LNCaP clone FGC (cell line): ENCODE data around the gene HRK.
"Not testable (repeated sequence)": the region's sequence is repeated elsewhere in the genome, so short reads cannot be mapped to it uniquely, and the experiment has no call there.

Experiments used
- DNase-seq: peaks from one replicate; pipeline ENCODE4 v3.0.0-alpha.2; 2011; ENCODE audit warnings: low read depth
- H3K4me3 ChIP-seq: 2 replicates; pipeline ENCODE4 v1.5.1; 2011; ENCODE audit warnings: mild to moderate bottlenecking, low read depth, low read length, control low read depth
- TF ChIP-seq, protein P1 (sequence below): IDR thresholded peaks from 2 replicates; pipeline ENCODE4 v1.5.1; 2012; ENCODE audit warnings: mild to moderate bottlenecking; ENCODE audit not compliant: control insufficient read depth, insufficient read depth; ENCODE audit errors: extremely low read depth

Gene HRK

DNA sequence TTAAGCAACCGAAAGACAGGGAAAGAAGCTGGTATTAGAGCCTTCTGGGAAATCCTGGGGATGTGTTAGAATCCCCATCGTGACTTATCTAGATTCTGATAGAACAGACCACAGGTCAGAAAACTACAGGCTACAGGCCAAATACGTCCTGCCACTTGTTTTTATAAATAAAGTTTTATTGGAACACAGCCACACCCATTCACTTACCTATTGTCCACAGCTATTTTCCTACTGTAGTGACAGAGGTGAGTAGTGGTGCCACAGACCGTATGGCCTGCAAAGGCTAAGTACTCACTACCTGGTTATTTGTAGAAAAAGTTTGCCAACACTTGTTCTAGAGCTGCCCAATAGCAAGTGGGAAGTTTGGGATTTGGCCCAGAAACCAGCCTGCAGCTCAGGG, 53.8 kb downstream of the HRK start:
- TF ChIP-seq, protein P1, sequence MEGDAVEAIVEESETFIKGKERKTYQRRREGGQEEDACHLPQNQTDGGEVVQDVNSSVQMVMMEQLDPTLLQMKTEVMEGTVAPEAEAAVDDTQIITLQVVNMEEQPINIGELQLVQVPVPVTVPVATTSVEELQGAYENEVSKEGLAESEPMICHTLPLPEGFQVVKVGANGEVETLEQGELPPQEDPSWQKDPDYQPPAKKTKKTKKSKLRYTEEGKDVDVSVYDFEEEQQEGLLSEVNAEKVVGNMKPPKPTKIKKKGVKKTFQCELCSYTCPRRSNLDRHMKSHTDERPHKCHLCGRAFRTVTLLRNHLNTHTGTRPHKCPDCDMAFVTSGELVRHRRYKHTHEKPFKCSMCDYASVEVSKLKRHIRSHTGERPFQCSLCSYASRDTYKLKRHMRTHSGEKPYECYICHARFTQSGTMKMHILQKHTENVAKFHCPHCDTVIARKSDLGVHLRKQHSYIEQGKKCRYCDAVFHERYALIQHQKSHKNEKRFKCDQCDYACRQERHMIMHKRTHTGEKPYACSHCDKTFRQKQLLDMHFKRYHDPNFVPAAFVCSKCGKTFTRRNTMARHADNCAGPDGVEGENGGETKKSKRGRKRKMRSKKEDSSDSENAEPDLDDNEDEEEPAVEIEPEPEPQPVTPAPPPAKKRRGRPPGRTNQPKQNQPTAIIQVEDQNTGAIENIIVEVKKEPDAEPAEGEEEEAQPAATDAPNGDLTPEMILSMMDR = no peak
- H3K4me3 ChIP-seq = no peak overlapping the region
- no peak for DNase-seq

DNA sequence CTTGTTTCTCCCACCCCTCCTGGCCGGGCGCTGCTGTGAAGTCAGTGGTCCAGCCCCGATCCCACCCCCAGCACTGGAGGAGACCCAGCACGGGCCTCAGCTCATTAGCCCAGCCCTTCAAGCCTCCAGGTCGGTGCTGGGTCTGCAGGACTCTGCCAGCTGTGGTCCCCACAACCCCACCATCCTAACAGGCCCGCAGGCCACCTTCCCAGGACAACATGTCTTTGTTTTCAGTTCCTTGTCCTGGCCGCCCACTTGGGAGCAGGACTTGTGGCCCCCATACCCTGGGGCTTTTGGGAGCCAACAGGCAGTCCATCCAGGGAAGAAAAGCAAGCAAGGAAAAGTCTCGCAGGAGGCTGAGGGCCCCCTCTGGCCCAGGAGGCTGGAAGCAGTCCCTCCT, 60.0 kb downstream of the HRK start:
- no peak overlapping the region for H3K4me3 ChIP-seq
- DNase-seq = no peak
- TF ChIP-seq, protein P1 = no peak

DNA sequence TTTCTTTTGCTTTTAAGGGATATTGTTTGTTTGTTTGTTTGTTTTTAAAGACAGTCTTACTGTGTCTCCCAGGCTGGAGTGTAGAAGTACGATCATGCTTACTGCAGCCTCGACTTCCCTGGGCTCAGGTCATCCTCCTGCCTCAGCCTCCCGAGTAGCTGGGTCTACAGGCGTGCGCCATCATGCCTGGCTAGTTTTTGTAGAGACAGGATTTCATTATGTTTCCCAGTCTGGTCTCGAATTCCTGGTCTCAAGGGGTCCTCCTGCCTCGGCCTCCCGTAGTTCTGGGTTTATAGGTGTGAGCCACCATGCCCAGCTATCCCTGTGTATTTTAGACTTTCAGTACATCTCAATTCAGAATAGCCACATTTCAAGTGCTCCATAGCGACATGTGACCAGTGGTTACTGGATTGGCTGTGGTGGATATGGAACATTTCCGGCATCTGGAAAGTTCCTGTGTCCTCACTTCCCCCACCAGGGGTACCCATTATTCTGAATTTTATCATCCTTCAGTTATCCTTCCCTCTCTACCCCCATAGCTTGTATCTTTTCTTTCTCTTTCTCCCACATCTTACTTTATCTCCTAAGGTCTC, 61.1 kb downstream of the HRK start:
- peak overlapping the region; percentile 85; the same call in 1 of the 2 replicates for H3K4me3 ChIP-seq
- no peak for DNase-seq
- TF ChIP-seq, protein P1 = no peak

DNA sequence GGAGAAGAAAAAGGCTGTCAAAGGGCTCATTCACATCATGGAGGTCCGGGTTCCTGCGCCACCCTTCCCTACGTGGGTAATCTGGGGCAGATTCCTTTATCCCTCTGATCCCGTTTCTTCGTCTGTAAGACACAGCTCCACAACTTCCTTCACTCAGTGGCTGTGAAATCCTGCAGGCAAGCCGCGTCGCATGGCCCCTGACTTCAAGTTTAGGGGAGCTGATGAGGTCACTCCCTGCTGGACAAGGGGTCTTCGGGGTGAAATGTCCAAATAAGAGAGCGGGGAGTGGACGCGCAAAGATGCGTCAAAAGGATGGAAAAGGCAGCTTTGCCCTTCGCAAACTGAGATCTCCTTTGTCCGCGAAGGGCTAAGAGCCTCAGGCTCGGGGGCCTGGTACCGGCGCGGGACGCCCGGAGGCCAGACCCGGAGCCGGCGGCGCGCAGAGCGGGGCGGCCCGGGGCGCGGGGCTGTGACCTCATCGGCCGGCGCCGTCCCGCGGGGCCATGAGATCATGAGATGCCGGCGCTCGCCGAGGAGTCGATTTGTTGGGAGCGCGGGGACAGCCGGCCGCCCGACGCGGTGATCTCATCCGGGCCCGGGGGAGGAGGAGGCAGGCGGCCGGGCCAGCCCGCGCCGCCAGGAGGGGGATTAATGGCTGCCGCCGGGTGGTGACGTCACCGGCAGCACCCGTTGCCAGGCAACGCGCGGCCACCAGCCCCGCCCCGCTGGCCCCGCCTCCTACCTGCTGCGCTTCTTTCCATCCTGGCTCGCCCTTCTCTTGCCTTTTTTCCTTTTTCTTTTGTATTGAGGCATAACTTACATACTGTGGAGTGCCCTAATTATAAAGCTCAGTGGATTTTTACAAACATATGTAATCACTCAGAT, 62.1 kb downstream of the HRK start:
- TF ChIP-seq, protein P1 = no peak
- peak overlapping the region; percentile 85 for H3K4me3 ChIP-seq
- peak; percentile 64 for DNase-seq

DNA sequence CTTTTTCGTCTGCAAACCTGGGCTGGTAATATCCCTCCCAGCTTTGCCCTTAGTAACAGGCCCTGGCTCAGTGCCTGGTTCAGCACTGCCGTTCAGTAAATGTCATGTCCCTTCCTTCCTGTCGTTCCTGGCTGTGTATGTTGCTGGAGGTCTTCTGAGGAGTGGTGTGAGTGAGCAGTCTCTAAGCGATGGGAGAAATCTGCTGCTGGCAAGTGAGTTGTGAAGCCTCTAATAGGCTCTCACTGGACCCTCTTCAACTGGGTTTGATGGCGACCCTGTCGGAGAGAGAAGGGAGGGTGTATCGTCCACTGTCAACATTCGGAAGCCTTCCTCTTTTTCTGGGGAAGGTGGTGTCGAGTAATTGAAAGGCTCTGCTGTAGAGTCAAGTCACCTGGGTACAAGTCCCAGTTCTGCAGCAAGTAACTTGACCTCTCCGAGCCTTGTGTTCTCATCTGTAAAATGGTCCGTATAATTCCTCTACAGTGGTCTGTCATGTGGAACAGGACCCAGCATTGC, 62.8 kb downstream of the HRK start:
- TF ChIP-seq, protein P1 = no peak
- peak overlapping the region; percentile 85 for H3K4me3 ChIP-seq
- no peak for DNase-seq

DNA sequence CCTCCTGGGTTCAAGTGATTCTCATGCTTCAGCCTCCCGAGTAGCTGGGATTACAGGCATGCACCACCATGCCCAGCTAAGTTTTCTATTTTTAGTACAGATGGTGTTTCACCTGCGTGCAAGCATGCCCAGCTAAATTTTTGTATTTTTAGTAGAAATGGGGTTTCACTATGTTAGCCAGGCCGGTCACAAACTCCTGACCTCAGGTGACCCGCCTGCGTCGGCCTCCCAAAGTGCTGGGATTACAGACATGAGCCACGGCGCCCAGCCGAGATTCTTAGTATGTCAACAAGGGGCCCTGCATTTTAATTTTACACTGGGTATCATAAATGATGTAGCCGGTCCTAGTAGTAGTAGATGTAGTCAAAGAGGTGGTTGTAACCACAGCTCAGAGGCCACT, 66.5 kb downstream of the HRK start:
- H3K4me3 ChIP-seq, DNase-seq: not testable (repeated sequence)

DNA sequence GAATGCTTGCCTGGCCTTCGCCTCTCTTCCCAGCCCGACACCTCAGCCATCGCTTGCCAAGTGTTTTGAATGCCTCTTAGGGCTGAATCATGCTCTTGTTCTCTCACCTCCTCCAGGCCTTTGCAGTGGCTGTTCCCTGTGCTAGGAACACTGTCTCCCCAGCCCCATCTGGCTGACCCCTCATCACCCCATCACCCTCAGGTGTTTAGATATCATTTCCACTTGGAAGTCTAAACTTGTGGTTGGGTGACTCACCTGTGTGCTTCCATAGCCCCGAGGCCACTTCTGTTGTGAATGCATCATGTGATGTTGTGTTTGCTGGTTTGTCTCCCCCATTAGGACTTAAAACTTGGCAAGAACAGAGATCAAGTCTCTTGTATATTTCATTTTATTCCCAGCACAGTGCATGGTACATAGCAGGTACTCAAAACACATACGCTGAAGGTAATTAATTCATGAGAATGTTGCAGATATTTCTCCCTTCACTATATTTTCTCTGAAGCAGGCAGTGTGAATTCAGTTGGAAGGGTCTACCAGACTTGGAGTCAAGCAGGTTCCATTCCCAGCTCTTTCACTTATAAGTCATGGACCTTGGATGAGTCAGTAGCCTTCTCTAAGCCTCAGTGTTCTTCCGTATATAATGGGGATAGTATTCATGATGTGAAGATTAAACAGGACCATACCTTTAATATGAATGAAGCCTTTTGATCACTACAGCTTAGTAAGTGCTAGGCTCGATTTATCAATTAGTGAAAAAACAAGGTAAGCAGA, 67.8 kb downstream of the HRK start:
- no peak for DNase-seq
- no peak overlapping the region for H3K4me3 ChIP-seq
- TF ChIP-seq, protein P1 = no peak
